GM19324 (cell line): ENCODE measurements around the gene RASGRF2.
"Not testable (repeated sequence)": the region's sequence is repeated elsewhere in the genome, so short reads cannot be mapped to it uniquely, and the experiment has no call there.

Source experiments
- ATAC-seq: cut with Tn5 transposase; IDR thresholded peaks from one replicate; pipeline ENCODE4 v1.9.1; 2021; ENCODE audit warnings: mild to moderate bottlenecking, moderate library complexity; ENCODE audit not compliant: unreplicated experiment, low FRiP score

RASGRF2 gene

DNA sequence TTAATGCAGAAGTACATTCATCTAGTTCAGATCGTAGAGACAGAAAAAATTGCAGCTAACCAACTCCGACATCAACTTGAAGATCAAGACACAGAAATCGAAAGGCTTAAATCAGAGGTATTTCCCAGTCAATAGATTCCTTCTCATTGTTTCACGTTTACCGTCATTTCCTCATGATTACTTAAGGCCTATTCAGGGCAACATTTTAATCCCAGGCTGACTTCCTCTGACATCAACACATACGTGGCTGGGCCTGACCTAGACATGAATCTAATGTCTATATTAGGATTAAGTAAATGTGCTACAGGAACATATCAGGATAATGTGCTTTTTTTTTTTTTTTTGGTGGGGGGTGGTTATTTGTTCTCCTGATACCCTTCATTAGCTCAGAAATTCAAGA lies 107.9 kb downstream of the RASGRF2 start:
- ATAC-seq = no peak

DNA sequence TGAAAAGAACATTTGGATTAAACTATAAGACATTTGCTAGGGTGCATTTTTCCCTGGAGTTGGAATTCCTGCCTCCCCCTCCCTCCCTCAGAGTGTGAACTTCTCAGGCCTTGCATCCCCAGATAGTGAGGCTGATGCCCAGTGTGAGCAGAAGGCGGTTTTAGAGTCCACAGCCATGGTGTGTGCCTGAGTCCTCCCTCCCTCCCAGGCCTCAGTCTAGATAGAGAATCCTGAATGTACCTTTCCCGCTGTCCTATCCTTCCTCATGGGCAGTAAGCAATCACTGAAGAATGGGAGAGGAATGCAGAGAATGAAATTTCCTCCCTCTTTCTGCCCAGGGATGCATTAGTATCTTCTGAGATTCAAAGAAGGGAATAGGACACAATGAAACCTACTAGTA lies 108.5 kb downstream of the RASGRF2 start:
- ATAC-seq = no peak

DNA sequence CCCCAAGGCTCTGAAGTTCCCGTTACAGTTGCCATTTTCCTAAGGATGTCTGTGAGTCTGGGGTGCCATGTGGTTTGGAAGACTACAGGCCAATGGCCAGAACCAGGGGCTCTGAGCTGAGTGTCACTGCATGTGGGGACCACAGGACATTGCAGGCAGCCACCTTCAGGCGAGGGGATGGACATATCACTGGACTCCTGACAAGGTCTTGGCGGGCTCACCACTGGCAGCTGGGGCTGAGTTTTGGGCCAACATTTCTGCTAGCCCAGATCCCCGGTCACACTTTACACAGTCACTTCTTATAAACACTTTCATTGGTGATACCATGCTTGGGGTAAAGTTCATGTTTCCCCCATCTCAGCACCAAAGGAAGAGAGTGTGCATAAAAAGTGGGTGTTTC lies 109.8 kb downstream of the RASGRF2 start:
- no peak for ATAC-seq

DNA sequence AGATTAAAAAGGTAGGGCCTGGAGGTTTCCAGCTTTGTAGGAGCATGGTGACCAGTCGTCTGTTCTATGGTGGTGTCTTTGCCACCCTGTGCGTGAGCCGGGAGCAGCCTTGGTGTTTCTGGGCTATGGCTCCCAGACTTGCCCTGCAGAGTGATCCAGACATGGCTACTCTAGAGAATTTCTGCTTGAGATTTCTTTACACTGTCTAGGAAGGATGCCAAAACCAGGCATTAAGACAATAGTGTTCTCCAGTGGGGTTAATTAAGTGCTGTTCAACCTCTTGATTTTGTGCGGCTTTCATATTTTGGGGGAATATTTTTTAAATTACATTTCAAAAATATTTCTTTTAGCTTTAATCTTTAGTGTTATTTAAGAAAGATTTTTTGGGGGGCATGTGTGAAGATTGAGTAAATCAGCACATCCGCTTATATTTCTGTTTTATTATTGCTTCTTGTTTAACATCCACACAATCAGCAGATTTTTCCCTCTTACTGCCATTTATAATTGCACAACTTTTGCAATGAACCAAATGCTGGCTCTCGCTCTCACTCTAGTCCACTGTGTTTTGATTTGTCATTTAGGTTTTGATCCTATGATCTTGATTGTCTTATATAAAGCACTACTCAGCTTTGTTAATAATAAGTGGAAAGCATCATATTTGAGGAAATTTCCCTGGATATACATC lies 110.5 kb downstream of the RASGRF2 start:
- no peak for ATAC-seq

DNA sequence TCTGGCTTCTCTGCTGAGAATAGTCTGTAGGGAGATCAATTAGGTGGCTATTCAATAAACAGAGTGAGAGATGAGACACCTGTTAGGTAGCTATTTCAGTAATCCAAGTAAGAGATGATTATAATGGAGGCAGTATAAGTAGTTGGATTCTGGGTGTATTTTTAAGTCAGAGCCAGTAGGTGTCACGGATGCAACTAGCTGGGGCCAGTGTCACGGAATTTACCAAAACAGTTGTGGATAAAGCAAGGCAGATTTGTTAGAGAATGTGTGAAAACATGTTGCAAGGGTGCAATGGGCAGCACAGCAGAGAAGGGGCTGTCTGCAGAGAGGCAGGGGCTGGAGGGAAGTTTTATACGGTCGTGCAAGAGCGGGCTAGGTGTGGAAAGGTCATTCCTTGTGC lies 114.9 kb downstream of the RASGRF2 start:
- ATAC-seq = no peak

DNA sequence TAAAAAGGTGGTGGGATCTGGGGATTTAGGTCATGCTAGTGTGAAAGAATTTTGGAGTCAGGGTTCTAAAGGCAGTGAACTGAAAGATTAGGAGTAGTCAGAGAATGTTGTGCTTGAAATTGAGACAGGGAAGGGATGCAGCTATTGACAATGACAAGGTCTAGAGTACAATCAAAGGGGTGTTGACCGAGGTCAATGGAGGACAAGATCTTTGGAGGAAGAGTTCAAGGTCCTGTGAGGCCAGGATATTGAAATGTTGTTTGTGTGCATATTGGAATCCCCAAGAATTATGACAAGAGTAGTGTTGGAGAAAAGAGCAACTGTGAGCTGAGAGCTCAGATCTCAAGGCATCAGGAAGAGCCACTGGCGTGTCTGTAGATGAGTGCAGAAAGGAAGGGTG lies 116.9 kb downstream of the RASGRF2 start:
- no peak for ATAC-seq

DNA sequence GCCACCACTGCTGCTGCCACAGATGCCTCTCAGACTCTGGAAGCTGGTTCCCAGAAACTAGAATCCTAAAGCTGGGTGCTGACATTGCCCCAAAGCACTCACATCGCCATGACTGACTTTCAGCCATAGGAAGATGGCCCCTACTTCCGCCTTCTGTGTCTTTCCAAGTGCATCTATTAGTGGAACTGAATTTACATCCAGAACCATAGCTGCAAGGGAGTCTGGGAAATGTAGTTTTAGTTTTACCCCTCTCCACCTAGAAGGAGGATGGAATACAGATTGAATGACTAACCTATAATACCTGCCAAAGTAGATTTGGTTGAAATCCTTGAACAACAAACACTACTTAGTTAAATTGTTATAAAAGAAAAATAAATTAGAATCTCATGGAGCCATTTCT lies 118.8 kb downstream of the RASGRF2 start:
- ATAC-seq = no peak

DNA sequence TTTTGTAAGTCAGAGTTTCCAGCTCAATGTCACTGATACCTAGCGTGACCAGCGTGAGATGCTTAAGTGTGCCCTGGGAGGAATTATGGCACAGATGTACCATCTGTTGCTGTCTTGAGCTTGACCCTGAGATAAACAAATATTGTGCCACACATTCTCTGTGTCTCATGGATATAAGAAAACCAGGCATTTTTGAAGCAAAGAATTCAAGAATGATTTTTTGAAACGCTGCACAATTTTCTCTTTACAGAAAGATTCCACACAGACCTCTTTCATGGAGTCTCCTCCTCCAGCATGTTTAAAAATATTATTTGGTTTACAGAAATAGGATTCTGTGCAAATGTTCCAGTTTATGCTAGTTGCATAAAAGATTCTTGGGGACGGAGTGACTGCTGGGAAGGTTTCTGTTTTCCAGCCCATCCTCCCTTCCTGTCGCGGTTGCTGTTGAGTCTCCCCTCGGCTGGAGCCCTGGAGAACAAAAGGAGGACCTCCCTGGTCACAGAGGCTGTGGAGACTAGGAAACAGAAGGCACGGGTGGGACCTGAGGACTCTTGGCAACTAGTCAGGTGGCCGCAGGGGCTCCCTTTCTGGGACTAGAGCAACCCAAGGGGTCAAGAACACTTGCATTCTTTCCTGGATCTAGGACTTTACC lies 120.8 kb downstream of the RASGRF2 start:
- no peak for ATAC-seq

DNA sequence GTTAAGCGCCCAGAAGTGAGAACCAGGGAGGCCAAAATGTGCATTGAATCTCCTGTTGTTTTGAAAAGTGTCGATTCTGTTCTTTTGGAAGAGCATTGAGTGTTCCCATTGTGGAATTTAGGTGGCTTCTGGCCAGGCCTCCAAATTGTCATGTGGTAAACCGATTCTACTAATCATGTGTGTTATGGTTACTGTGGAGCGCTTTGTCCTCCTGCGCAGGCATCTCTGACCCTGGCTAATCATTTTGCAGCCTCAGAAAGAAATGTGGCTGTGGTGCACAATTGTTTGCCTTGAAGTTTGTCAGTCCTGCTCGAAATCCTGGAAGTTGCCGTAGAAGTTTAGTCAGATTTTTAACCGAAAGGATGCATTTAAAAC lies 121.3 kb downstream of the RASGRF2 start:
- ATAC-seq = no peak

DNA sequence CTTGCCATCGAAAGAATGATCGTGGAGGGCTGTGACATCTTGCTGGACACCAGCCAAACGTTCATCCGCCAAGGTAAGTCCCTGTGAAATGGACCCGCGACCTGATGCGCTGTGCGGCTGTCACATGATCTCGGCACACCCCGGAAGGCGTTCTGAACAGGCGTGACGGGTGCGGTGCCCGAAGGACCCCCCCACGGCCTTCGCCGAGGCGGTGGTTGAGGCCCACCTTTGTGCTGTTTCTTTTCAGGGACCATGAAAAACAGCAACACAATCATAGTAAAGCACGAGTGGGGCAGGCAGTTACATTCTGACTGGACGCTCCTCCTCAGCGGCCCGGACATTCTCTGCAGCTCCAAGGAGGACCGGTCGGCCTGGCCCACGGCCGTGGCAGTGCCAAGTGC lies 126.7 kb downstream of the RASGRF2 start:
- ATAC-seq = no peak

DNA sequence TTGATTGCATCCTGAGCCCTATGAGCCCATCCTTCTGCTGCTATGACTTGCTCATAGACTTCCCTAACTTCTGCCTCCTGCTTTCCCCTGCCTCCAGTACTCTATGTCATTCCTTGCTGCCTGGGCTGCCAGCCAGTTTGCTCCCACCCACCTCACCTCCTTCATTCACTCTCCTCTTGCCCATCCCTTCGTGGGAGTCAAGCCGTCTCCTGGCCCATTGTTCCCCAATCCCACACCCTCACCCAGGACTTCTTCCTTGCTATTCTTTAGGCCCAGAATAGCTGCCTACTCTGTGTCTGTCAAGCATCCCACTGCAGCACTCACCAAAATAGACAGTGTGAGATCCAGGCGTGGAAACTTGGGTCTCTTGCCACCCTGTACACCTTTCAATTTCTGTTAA lies 131.0 kb downstream of the RASGRF2 start:
- ATAC-seq = no peak

DNA sequence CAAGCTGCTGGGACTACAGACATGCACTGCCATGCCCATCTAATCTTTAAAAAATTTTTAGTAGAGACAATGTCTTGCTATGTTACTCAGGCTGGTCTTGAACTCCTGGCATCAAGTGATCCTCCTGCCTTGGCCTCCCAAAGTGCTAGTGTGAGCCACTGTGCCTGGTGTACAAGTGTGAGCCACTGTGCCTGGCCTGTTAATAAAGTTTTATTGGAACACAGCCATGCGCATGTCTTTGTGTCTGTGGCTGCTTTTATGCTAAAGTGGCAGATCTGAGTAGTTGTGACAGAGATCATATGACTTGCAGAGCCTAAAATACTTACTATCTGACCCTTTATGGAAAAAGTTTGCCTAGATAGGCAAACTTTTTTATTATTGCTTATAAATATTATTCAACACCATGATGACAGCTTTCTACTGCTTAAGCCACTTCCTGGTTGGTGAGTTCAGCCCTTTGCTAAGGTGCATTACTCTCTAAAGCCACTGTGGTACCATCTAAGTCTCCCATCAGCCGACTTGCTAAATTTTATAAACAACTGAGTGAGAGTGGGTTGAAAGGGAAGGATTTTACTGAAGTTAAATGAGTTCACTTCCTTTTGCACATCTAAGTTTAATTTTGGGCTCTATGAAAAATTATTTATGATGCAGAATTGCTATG lies 133.5 kb downstream of the RASGRF2 start:
- no peak for ATAC-seq

DNA sequence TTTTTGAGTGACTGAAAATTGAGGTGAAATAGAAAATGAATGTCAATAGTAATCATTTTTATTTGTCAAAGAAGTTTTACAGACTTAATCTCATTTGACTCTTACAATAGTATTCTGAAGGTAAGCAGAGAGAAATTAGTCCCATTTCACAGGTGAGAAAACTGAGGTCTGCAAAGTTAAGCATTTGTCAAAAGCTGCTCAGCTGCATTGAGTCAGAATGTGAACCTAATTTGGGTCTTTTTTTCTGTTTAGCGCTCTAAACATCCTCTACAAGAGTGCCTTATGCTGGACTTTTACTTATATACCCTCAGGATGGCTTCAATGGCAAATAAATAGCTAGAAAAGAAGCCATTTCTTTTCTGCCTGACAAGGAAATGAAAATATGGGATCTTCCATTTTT lies 135.7 kb downstream of the RASGRF2 start:
- ATAC-seq = no peak

DNA sequence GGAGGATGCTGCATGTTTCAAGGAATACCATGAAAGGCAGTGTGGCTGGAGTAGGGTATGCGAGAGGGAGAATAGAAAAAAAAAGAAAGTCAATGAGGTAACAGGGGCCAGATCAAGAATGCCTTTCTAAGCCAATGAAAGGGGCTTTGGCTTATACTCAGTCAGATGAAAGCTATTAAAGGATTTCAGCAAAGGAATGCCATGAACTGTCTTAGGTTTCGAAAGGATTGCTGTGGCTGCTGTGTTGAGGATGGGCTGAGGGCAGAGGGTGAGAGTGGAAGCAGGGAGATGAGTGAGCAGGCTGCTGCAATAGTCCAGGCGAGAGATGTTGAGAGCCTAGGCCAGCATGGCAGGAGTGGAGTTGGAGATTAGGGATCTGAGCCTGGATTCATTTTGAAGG lies 137.6 kb downstream of the RASGRF2 start:
- ATAC-seq = no peak

DNA sequence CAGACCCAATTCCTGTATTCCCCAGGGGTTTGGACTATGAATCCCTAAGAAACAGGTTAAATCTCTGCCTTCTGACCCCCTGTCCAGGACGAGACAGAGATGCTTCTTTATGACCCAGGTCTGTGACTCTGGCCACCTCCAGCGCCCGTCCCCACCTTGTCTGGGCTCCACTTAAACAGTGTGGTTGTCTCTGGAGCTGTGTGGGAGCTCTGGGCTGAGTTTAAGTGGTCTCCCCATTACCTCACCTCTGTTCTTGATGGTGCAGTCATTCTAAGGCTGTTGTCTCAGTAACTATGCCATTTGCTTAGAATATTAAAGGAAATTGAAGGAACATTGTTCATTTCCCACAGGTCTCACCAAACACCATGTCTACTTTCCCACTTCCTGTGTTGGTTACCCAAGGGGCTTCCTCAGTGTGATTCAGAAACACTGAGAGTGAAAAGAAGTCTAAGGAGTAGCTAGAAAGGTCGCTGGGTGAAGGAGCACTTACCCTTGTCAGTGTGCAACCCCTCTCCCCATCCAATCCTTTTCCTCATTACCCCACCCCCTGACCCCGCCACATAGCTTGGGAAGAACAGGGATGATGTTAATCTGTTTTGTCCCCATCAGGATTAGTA lies 145.2 kb downstream of the RASGRF2 start:
- ATAC-seq = no peak

DNA sequence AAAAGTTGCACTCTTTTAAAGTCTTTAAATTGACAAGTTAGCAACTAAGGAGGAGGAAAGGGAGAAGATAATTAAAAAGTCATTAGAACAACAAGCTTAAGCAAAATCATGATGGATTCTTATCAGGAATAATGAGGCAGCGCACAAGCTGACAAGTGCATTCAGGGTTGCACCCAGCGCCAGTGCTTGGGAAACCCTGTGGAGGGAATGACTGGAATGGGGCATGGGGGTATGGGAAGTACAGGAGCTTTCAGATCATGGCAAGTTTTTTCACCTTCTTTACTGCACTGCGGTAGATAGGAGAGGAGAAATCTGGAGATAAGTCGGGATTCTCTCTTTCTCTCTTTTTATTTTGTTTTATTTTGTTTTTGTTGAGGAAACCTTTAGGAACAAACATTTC lies 155.1 kb downstream of the RASGRF2 start:
- ATAC-seq = no peak

DNA sequence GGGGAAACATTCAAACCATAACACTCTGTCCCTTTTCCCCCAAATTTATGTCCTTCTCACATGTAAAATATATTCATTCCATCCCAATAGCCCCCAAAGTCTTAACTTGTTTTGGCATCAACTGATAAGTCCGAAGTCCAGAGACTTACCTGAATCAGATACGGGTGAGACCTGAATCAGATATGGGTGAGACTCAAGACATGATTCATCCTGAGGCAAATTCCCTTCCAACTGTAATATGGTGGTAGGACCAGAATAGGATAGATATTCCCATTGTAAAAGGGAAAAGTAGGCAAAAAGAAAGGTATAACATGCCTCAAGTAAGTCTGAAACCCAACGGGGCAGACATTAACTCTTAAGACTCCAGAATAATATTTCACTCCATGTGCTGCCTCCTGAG lies 157.4 kb downstream of the RASGRF2 start:
- ATAC-seq = no peak

DNA sequence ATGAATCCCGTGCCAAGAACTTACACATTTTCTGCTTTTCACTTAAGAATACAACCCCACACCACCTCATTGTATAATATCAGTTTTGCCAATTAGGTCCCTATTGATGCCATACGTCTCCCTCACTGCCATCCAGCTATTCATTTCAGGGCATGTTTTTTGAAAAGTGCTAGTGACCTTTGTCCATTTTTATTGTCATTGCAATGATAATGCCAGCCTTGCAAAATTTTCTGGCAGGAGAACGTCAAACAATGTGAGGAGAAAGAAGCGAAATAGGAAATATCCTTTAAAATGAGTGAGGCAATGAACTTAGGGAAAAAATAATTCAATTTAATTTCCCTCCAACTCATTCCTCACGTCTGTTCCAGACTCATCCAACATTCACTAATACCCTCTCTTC lies 161.1 kb downstream of the RASGRF2 start:
- ATAC-seq = no peak

DNA sequence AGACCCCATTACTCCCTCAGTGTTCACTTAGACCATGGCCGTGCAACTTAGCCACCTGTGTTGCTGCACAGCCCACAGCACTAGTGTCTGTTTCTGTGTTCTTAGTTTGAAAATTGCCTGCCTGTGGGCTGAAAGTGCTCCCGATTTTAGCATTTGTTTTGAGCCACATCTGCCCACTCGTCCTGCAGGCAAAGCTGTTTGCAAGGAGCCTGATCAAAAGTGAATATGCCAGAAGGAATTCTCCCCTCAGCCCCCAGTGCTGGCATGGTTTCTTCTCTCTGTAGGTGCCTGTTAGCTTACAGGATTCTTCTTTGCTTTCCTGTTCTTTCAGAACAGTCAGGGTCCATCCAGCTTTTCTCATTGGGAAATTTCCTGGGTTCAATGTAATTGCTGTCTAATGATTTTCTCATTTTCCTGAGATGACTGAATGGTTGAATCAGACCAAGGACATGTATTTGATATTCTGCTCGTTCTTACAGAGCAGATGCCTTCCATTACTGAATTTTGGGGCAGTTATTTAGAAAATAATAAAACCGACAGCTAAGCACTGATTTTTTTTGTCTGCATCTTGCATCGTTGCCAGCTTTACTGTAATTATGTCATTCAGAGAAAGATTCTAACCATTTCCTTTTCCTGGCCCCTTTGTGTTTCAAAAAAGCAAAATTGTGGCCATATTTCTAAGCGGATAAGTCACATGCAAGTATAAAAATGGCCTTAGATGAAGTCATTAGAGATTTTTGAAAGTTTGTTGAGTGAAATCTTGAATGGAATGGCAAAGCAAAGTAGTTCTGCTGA lies 161.9 kb downstream of the RASGRF2 start:
- ATAC-seq = no peak

DNA sequence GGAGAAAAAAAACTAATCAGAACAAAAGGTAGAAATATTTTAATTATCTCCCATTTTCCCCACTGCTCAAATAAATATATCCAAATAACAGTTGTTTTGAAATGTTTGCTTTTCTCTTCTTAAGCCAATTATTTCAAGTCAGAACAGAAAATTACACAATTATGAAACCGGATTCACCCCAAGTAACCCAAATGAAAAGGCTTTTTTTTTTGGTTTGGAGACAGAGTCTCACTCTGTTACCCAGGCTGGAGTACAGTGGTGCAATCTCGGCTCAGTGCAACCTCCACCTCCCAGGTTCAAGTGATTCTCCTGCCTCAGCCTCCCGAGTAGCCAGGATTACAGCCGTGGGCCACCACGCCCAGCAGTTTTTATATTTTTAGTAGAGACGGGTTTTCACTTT lies 164.5 kb downstream of the RASGRF2 start:
- ATAC-seq = not testable (repeated sequence)

DNA sequence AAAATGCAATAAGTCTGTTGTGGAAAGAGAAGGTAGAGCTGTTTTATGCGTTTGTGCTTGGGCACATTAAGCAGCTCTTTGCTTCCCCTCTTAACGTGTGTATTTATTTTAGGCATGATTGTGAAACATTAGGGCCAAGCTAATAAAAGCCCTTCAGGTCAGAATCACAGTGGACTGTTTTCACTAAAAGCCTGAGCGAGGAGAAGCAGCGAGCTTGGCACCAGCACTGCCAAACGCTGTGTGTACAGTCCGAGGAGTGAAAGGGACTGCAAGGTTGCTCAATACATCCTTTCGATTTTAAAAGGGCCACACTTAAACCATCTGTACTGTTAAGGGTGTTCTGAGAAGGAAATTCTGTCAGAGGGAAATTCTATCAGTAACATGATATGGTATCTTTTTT lies 165.8 kb downstream of the RASGRF2 start:
- ATAC-seq = no peak
